Keratinocyte (primary cell): ENCODE data around the gene TLDC2.

Source experiments
- CTCF ChIP-seq, 3 experiments: IDR thresholded peaks in 1 of 3; conservative IDR thresholded peaks in 1 of 3; optimal IDR thresholded peaks in 1 of 3; 2 replicates in 2 of 3; 3 replicates in 1 of 3; pipeline versions ENCODE3 to v1.5.1; 2011; ENCODE audit warnings: low read length in 3 of 3, mild to moderate bottlenecking in 3 of 3, moderate library complexity in 2 of 3, control low read depth in 1 of 3, inconsistent platforms in 1 of 3; ENCODE audit not compliant: insufficient read depth in 2 of 3; ENCODE audit errors: extremely low read depth in 1 of 3
- EZH2 ChIP-seq: IDR thresholded peaks from one replicate; pipeline ENCODE4 v1.6.1; 2012; ENCODE audit warnings: inconsistent platforms, mild to moderate bottlenecking, low read length, moderate library complexity

GRCh38 chr20:36830791-36831691 lies 44.9 kb upstream of the TLDC2 start:
- TF ChIP-seq CTCF (optimal IDR thresholded peaks at IDR 0.05 in 1 of 3, IDR thresholded peaks at IDR 0.05 in 1 of 3, conservative IDR thresholded peaks at IDR 0.05 in 1 of 3; ENCODE audit: extremely low read depth in 1 of 3, insufficient read depth in 2 of 3, low read length in 3 of 3): peak; percentile 37 to 55 (median 49)
- TF ChIP-seq EZH2: no peak
